H1 (cell line): ENCODE results near the gene RAB3C. TPM values are rescaled to one million over a fixed set of nuclear protein-coding genes. Genes with fewer than 3 reads are reported as not detected.

Source experiments
- CTCF ChIA-PET: fragments of 300-600 bp; sonication (Branson Sonifier 250); formaldehyde crosslinking; loops from one replicate; lab custom pipeline; 2021; ENCODE audit not compliant: partially characterized antibody; lab: Charles Lee
- POLR2A ChIA-PET: fragments of 300-600 bp; sonication (Branson Sonifier 250); formaldehyde crosslinking; loops from one replicate; lab custom pipeline; 2021; ENCODE audit warnings: inconsistent platforms; ENCODE audit not compliant: partially characterized antibody; lab: Charles Lee
- DNase-seq, 2 experiments: peaks; one replicate each; pipeline versions ENCODE4 v3.0.0 to v3.0.0-alpha.2; 2010 to 2022; ENCODE audit warnings: low spot score in 2 of 2, low read depth in 1 of 2, mixed read lengths in 1 of 2
- FAIRE-seq: peaks from 2 replicates; lab custom pipeline; 2011; peaks lifted over from hg19 to GRCh38; lab: Jason Lieb, UNC
- H2AFZ ChIP-seq: 2 replicates; pipeline ENCODE4 v1.8.1; 2012; ENCODE audit warnings: low read length, inconsistent platforms
- H2AK5ac ChIP-seq: 2 replicates; pipeline ENCODE4 v1.6.1; 2013; ENCODE audit warnings: low read depth, low read length
- H2BK120ac ChIP-seq: replicated peaks from 2 replicates; pipeline ENCODE3; 2013; ENCODE audit warnings: low read depth, low read length, inconsistent platforms
- H2BK12ac ChIP-seq: 2 replicates; pipeline ENCODE4 v1.6.1; 2013; ENCODE audit warnings: low read depth, low read length
- H2BK15ac ChIP-seq: 2 replicates; pipeline ENCODE4 v1.6.1; 2013; ENCODE audit warnings: low read length
- H2BK20ac ChIP-seq: 2 replicates; pipeline ENCODE4 v1.6.1; 2013; ENCODE audit warnings: low read length
- H2BK5ac ChIP-seq: 2 replicates; pipeline ENCODE4 v1.6.1; 2013; ENCODE audit warnings: low read depth, low read length
- H3K14ac ChIP-seq: 2 replicates; pipeline ENCODE4 v1.6.1; 2013; ENCODE audit warnings: inconsistent platforms; ENCODE audit not compliant: insufficient read length
- H3K18ac ChIP-seq: 2 replicates; pipeline ENCODE4 v1.6.1; 2013; ENCODE audit warnings: low read length; ENCODE audit errors: extremely low read depth
- H3K23ac ChIP-seq: 2 replicates; pipeline ENCODE4 v1.6.1; 2013; ENCODE audit warnings: inconsistent platforms; ENCODE audit not compliant: insufficient read length
- H3K23me2 ChIP-seq: 2 replicates; pipeline ENCODE4 v1.6.1; 2013; ENCODE audit warnings: low read depth, low read length
- H3K27ac ChIP-seq: 2 replicates; pipeline ENCODE4 v1.6.1; 2011; ENCODE audit warnings: low read depth, low read length, inconsistent platforms
- H3K27me3 ChIP-seq, 4 experiments: replicated peaks in 1 of 4; 1 replicate in 1 of 4; 2 replicates in 3 of 4; pipeline versions ENCODE4 v1.6.1 to v1.8.1; 2011 to 2013; ENCODE audit warnings: low read length in 3 of 4, mild to moderate bottlenecking in 3 of 4, inconsistent platforms in 2 of 4, mixed read lengths in 2 of 4, moderate library complexity in 1 of 4; ENCODE audit not compliant: control insufficient read depth in 3 of 4, insufficient read depth in 3 of 4; ENCODE audit errors: extremely low read depth in 1 of 4
- H3K36me3 ChIP-seq, 4 experiments: 2 replicates each; pipeline versions ENCODE4 v1.6.1 to v1.8.1; 2011 to 2013; ENCODE audit warnings: mild to moderate bottlenecking in 4 of 4, low read length in 3 of 4, moderate library complexity in 2 of 4, control low read depth in 1 of 4, inconsistent platforms in 1 of 4; ENCODE audit not compliant: insufficient read depth in 4 of 4, control insufficient read depth in 2 of 4
- H3K4ac ChIP-seq: replicated peaks from 2 replicates; pipeline ENCODE3; 2013; ENCODE audit warnings: low read length, low read depth, mixed read lengths, inconsistent platforms; ENCODE audit not compliant: insufficient read length
- H3K4me1 ChIP-seq, 4 experiments: replicated peaks in 1 of 4; 1 replicate in 1 of 4; 2 replicates in 3 of 4; pipeline versions ENCODE4 v1.6.1 to v1.8.1; 2011 to 2013; ENCODE audit warnings: low read length in 3 of 4, inconsistent platforms in 2 of 4, mixed read lengths in 1 of 4; ENCODE audit not compliant: insufficient read depth in 4 of 4, control insufficient read depth in 3 of 4
- H3K4me2 ChIP-seq, 2 experiments: 2 replicates each; pipeline versions ENCODE4 v1.6.1 to v1.8.1; 2011 to 2013; ENCODE audit warnings: low read depth in 2 of 2, low read length in 2 of 2, control low read depth in 1 of 2, inconsistent platforms in 1 of 2, mild to moderate bottlenecking in 1 of 2; ENCODE audit not compliant: insufficient read depth in 1 of 2
- H3K4me3 ChIP-seq, 4 experiments: fragments of 200-600, 300-600 bp in 1 of 4; sonication (generic), shearing (Covaris generic), sonication (Bioruptor Twin) in 1 of 4; 2 replicates each; pipeline versions ENCODE4 v1.5.1 to v1.8.1; 2011 to 2016; ENCODE audit warnings: low read length in 4 of 4, low read depth in 3 of 4, control low read depth in 2 of 4, inconsistent platforms in 2 of 4, mild to moderate bottlenecking in 2 of 4, mixed read lengths in 1 of 4, moderate library complexity in 1 of 4; ENCODE audit not compliant: insufficient read depth in 2 of 4; ENCODE audit errors: extremely low read depth in 1 of 4
- H3K56ac ChIP-seq: replicated peaks from 2 replicates; pipeline ENCODE3; 2013; ENCODE audit warnings: low read depth, mild to moderate bottlenecking, mixed read lengths, low read length, inconsistent platforms; ENCODE audit not compliant: insufficient read length
- H3K79me1 ChIP-seq: 2 replicates; pipeline ENCODE4 v1.6.1; 2013; ENCODE audit warnings: low read depth, low read length, control low read depth
- H3K79me2 ChIP-seq, 2 experiments: 2 replicates each; pipeline versions ENCODE4 v1.6.1 to v1.8.1; 2012 to 2013; ENCODE audit warnings: low read length in 2 of 2, mild to moderate bottlenecking in 2 of 2, inconsistent platforms in 1 of 2; ENCODE audit not compliant: insufficient read depth in 2 of 2, control insufficient read depth in 1 of 2
- H3K9ac ChIP-seq, 4 experiments: replicated peaks in 1 of 4; 1 replicate in 1 of 4; 2 replicates in 3 of 4; pipeline versions ENCODE4 v1.6.1 to v1.8.1; 2011 to 2013; ENCODE audit warnings: low read depth in 3 of 4, low read length in 3 of 4, control low read depth in 2 of 4, mild to moderate bottlenecking in 2 of 4, moderate library complexity in 2 of 4, inconsistent platforms in 1 of 4; ENCODE audit errors: extremely low read depth in 1 of 4
- H3K9me3 ChIP-seq, 2 experiments: 2 replicates each; pipeline versions ENCODE4 v1.6.1 to v1.8.1; 2012 to 2013; ENCODE audit warnings: mild to moderate bottlenecking in 2 of 2, moderate library complexity in 2 of 2, control low read depth in 1 of 2, inconsistent platforms in 1 of 2, low read depth in 1 of 2, low read length in 1 of 2, mixed read lengths in 1 of 2; ENCODE audit not compliant: insufficient read depth in 2 of 2
- H4K20me1 ChIP-seq, 2 experiments: replicated peaks in 1 of 2; 2 replicates each; pipeline versions ENCODE3 to v1.8.1; 2011 to 2013; ENCODE audit warnings: inconsistent platforms in 2 of 2, low read length in 2 of 2, mild to moderate bottlenecking in 1 of 2; ENCODE audit not compliant: insufficient read depth in 2 of 2, control insufficient read depth in 1 of 2
- H4K5ac ChIP-seq: 2 replicates; pipeline ENCODE4 v1.6.1; 2013; ENCODE audit warnings: low read length, low read depth, mixed read lengths, inconsistent platforms; ENCODE audit not compliant: insufficient read length
- H4K8ac ChIP-seq: 2 replicates; pipeline ENCODE4 v1.8.0; 2013; ENCODE audit warnings: mild to moderate bottlenecking, moderate library complexity, low read length, inconsistent platforms; ENCODE audit not compliant: insufficient read depth; ENCODE audit errors: extremely low read depth
- H4K91ac ChIP-seq: replicated peaks from 2 replicates; pipeline ENCODE3; 2013; ENCODE audit warnings: low read length, mixed read lengths, inconsistent platforms; ENCODE audit not compliant: insufficient read length
- CBX8 ChIP-seq: fragments of 300-800, 300-1000 bp; sonication (generic); IDR thresholded peaks from 2 replicates; pipeline ENCODE4 v1.7.1; 2016; ENCODE audit warnings: low read depth, low read length, borderline replicate concordance
- CEBPB ChIP-seq: IDR thresholded peaks from 2 replicates; pipeline ENCODE4 v1.6.1; 2012; ENCODE audit warnings: low read depth, low read length
- CTCF ChIP-seq, 3 experiments: IDR thresholded peaks; 1 replicate in 2 of 3; 2 replicates in 1 of 3; pipeline versions ENCODE4 v1.5.1 to v1.6.1; 2011; ENCODE audit warnings: low read length in 3 of 3, mild to moderate bottlenecking in 3 of 3, inconsistent platforms in 2 of 3, low read depth in 1 of 3, moderate library complexity in 1 of 3; ENCODE audit not compliant: insufficient read depth in 1 of 3; ENCODE audit errors: control extremely low read depth in 1 of 3
- GABPA ChIP-seq: IDR thresholded peaks from 2 replicates; pipeline ENCODE4 v1.6.1; 2011; ENCODE audit warnings: mild to moderate bottlenecking, low read length, moderate library complexity, borderline replicate concordance; ENCODE audit not compliant: insufficient read depth
- KDM4A ChIP-seq: IDR thresholded peaks from one replicate; pipeline ENCODE4 v1.7.1; 2012; ENCODE audit warnings: low read depth, mild to moderate bottlenecking, moderate library complexity, low read length, inconsistent platforms; ENCODE audit not compliant: severe bottlenecking
- MAFK ChIP-seq: IDR thresholded peaks from 2 replicates; pipeline ENCODE4 v1.6.1; 2012; ENCODE audit warnings: low read depth, mild to moderate bottlenecking, improper control_type of control experiment, low read length
- POLR2AphosphoS5 ChIP-seq: IDR thresholded peaks from 2 replicates; pipeline ENCODE4 v1.6.1; 2011; ENCODE audit warnings: low read depth, low read length
- RNF2 ChIP-seq: fragments of 200-900, 300-1000 bp; sonication (generic); IDR thresholded peaks from 2 replicates; pipeline ENCODE4 v1.7.1; 2016; ENCODE audit warnings: borderline replicate concordance, low read depth, mild to moderate bottlenecking, antibody characterized with exemption, low read length; ENCODE audit not compliant: poor library complexity, severe bottlenecking; ENCODE audit errors: missing control alignments
- SUZ12 ChIP-seq: fragments of 200-600 bp; sonication (generic); IDR thresholded peaks from 2 replicates; pipeline ENCODE4 v1.6.1; 2012; ENCODE audit warnings: mild to moderate bottlenecking, inconsistent platforms, low read length, moderate library complexity, mixed read lengths
- TAF1 ChIP-seq: IDR thresholded peaks from 2 replicates; pipeline ENCODE4 v1.6.1; 2011; ENCODE audit warnings: mild to moderate bottlenecking, low read depth, low read length
- TCF12 ChIP-seq: IDR thresholded peaks from 2 replicates; pipeline ENCODE4 v1.6.1; 2011; ENCODE audit warnings: low read depth, mild to moderate bottlenecking, low read length
- YY1 ChIP-seq: IDR thresholded peaks from 2 replicates; pipeline ENCODE4 v1.6.1; 2011; ENCODE audit warnings: low read depth, mild to moderate bottlenecking, low read length
- WGBS, 2 experiments: shearing (Covaris generic) in 1 of 2; methylation state at CpG; one replicate each; pipeline versions ENCODE4 v1.1.6 to v1.1.7; 2013 to 2015; ENCODE audit warnings: low lambda C conversion rate in 2 of 2, mixed read lengths in 2 of 2, inconsistent platforms in 1 of 2, low coverage in 1 of 2, missing lambda C conversion rate in 1 of 2; ENCODE audit not compliant: insufficient replicate concordance in 2 of 2, insufficient coverage in 1 of 2, insufficient read length in 1 of 2; ENCODE audit errors: extremely low coverage in 1 of 2, missing lambda C conversion rate in 1 of 2; 5-methylcytosine and 5-hydroxymethylcytosine counted together
- polyA plus RNA-seq, 7 experiments: library from polyadenylated mRNA; depleted of rRNA in 3 of 7; stranded (reverse) in 5 of 7; unstranded in 2 of 7; fragments of >200 nt in 5 of 7; fragments of 200-250 nt in 2 of 7; gene quantifications; 1 replicate in 5 of 7; 2 replicates in 1 of 7; 4 replicates in 1 of 7; pipeline versions ENCODE4 v1.2.1 to v1.2.3, GENCODE V29; 2011 to 2013; ENCODE audit warnings: missing spikeins in 2 of 7, mixed read lengths in 2 of 7
- total RNA-seq: library from RNA; stranded (reverse); fragmentation: NEBNext Ultra II Directional; extraction: Animal tissue kit (Norgen Biotek cat#: 25700); gene quantifications from 2 replicates; pipeline ENCODE4 v1.2.1, GENCODE V29; 2021

RAB3C gene
- total and polyA plus RNA-seq, 2 of the 8 experiments (the other 6 are each of a cell fraction or from before 2014, with no cell fraction given), result 14.7 to 18.3 TPM

- H3K79me1 ChIP-seq, result no peaks in the 10 kb centered on the region
- no peak overlapping the region for H3K18ac ChIP-seq
- no peaks in the 10 kb centered on the region for H3K79me2 ChIP-seq
- no peak overlapping the region for H2BK20ac ChIP-seq
- no peak overlapping the region for H3K9ac ChIP-seq
- H2BK12ac ChIP-seq, result no peak overlapping the region
- no peak overlapping the region for H2AFZ ChIP-seq
- H4K20me1 ChIP-seq, result no peaks in the 10 kb centered on the region
- ChIA-PET POLR2A (no interaction called here), CTCF (no interaction called here)
- no peak overlapping the region for H3K4me3 ChIP-seq
- no peak overlapping the region for H4K8ac ChIP-seq
- H3K23ac ChIP-seq, result no peak overlapping the region
- no peaks in the 10 kb centered on the region for H3K27me3 ChIP-seq
- H3K4me1 ChIP-seq, result peaks cover 0 to 3% (median 0%) of the 10 kb centered on the region in 4 experiments; a peak in 1 of 7 replicates
- 84% methylated on average over 3 of the region's 4 CpGs; no CpG with 5 or more reads in 1 of the 2 experiments for WGBS, 2 experiments
- no peak overlapping the region for H2BK15ac ChIP-seq
- no peak overlapping the region for H2BK120ac ChIP-seq
- H3K9me3 ChIP-seq, result no peaks in the 10 kb centered on the region; a peak in 1 of 4 replicates
- no peak overlapping the region for H2AK5ac ChIP-seq
- no peak overlapping the region for H3K14ac ChIP-seq
- no peaks in the 10 kb centered on the region for H3K23me2 ChIP-seq
- no peaks in the 10 kb centered on the region; a peak in 1 of 8 replicates for H3K36me3 ChIP-seq
- H4K5ac ChIP-seq, result no peak overlapping the region
- H3K4me2 ChIP-seq, result no peak overlapping the region
- no peak overlapping the region for H4K91ac ChIP-seq
- no peak for FAIRE-seq
- DNase-seq, result no peak
- H3K4ac ChIP-seq, result no peak overlapping the region
- no peak overlapping the region for H2BK5ac ChIP-seq
- no peak overlapping the region for H3K27ac ChIP-seq
- no peak overlapping the region for H3K56ac ChIP-seq
- no peak for TF ChIP-seq TCF12
- TF ChIP-seq CEBPB, result no peak
- TF ChIP-seq SUZ12, result no peak
- no peak for TF ChIP-seq KDM4A
- no peak for TF ChIP-seq MAFK
- no peak for TF ChIP-seq RNF2
- no peak for TF ChIP-seq CTCF (IDR thresholded peaks at IDR 0.05; ENCODE audit: control extremely low read depth in 1 of 3, insufficient read depth in 1 of 3, low read depth in 1 of 3, low read length in 3 of 3)
- no peak for TF ChIP-seq CBX8
- no peak for TF ChIP-seq GABPA
- no peak for TF ChIP-seq POLR2AphosphoS5
- no peak for TF ChIP-seq TAF1
- TF ChIP-seq YY1, result no peak
These were observed 162.5 kb downstream of the RAB3C start for GRCh38 chr5:58745350-58745749.
